GM21529 (cell line): ENCODE results near the gene DDX4.

Experiments
- ATAC-seq: cut with Tn5 transposase; IDR thresholded peaks from one replicate; pipeline ENCODE4 v1.9.1; 2021; ENCODE audit not compliant: unreplicated experiment

DDX4 gene

DNA sequence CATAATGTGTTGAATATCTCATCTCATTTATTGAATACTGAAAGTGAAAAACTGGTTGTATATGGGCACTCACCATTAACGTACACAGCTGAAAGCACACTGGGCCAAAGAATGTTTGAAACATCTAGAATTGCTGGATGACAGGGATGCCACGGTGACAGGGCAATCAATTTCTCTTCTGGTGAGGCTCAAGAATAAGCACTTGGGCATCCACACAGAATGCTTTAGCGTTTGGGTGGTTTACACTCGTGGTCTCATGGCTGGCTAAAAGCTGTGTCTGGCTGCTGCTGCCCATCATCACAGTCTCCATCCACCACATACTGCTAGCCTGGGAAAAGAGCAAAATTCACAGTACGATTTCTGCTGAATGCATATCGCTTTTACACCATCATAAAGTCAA is 82.6 kb downstream of the DDX4 start:
- ATAC-seq: no peak

DNA sequence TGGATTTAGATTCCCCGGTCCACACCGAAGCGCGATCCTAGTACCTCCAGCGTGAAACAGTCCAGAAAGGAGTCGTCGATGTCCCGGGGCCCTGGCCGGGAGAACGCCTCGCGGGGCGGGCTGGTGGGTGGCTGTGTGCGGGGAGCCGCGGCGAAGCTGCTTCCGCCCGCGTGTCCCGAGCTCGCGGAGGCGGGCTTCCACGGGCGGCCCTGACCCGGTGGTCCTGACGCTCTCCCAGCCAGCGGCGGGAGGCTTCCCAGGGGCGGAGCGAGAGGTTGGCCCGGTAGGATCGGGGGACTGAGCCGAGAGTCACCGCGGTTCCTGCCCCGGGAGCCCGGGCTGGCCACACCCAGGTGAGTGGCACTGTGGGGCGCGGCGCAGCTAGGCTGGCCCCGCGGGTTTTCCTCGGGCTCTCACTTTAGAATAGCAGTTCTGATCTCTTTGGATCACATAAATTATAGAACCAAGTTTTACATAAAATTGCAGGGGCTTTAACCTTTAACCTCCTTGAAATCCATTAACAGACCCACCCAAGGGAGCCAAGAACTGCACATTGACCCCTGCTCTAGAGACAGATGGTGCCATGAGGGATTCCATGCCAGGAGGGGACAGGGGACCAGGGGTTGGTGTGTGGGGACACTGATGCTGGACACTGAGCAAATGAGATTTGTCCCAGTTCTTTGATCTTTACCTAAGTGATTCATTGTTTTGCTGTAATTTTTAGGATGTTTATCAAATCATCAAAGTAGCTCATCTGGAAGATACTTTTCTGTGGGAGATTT is 84.1 kb downstream of the DDX4 start:
- no peak for ATAC-seq

DNA sequence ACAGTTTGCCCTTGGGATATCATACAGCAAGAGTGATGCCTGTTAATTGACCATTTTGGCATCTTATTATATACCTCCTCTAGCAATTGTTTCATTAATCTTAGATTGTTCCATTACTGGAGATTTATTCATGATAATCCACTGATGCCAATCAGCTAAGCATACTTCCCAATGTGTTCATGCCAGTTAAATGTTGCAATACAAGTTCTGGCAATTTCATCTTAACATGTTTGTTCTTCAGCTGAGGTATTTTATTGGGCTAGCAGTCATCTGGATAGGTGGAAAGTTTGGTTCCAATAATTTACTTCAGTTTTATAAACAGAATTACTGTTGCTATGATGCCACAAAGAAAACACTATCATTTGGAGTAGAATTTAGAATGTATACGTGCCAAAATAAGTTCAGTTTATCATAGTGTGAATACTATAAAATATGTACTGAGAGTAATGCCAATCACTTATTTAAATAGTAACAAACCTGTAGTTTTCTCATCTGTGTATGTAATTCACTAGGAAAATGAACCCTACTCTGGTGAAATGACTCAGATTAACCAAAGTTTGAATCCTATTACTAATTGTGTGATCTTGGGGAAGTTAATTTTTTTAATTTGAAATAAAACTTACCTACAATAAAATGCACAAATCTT is 85.4 kb downstream of the DDX4 start:
- no peak for ATAC-seq

DNA sequence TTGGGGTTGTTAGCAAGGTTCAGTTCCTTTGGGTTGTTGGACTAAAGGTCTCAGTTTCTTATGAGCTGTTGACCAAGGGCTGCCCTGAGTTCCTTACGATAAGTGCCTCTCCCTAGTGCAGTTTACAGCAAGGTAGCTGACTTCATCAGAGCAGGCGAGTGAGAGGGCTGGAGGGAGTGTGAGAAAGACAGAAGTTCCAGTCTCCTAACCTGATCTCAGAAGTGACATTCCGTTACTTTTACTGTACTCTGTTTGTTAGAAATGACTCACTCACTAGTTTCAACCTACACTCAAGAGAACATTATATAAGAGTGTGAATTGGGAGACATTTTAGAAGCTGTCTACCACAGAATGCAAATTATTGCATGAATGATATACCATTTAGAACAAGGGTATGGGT is 92.1 kb downstream of the DDX4 start:
- ATAC-seq: no peak

DNA sequence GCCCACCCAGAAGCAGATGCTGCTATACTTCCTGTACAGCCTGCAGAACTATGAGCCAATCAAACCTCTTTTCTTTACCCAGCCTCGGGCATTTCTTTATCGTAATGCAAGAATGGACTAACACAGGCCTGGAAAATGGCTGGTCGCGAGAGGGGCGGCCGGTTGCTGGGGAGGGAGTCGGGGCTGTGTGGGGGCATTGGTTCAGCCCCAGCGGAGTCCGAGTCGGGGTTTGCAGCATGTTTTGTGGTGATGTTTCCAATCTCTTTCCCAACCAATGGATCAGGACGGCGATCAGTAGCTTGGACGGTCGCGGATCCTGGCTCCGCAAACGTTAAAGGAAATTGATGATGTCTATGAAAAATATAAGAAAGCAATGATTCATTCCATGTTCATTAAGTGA is 94.6 kb downstream of the DDX4 start:
- no peak for ATAC-seq

DNA sequence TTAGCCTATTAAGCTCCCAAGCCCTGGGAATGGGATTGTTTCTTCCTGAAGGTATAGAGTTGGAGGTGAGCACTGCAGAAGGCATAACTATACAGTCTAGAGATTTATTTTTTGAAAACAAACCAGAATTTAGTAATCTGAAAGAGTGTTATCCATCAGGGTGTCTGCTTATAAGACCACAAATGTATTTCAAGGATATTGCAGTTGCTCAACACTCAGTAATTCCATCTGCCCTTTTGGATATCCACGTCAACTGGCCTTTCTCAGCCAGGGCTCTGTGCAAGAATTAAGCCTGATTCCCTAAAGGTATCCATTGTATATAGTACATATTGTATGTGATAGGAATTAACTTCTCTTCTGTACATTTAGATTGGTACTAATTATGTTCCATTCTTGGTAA is 98.3 kb downstream of the DDX4 start:
- ATAC-seq: no peak

DNA sequence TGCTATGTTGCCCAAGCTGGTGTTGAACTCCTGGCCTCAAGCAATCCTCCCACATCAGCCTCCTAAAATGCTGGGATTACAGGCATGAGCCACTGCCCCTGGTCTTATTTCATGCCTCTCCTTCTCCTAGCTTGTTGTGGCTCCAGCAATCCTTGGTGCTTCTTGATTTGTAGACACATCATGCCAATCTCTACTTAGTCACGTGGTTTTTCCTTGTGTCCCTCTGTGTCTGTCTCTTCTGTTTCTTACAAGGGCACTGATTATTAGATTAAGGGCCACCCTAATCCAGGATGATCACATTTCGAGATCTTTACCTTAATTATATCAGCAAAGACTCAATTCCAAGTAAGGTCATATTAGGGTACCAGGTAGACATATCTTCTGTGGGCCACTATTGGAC is 104.1 kb downstream of the DDX4 start:
- ATAC-seq: no peak

DNA sequence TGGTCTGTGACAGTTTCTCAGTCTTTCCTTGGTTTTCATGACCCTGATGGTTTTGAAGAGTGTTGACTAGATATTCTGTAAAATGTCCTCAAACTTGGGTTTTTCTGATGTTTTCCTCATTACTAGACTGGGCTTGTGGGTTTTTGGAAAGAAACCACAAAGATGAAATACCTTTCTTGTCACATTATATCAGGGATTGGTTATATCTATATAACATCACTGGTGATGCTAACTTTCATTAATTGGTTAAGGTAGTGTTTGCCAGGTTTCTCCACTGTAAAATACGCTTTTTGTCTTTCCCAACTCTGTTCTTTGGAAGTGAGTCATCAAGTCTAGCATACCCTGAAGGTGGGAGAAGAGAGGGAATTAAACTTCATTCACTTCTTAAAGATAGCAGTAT is 110.0 kb downstream of the DDX4 start:
- ATAC-seq: no peak

DNA sequence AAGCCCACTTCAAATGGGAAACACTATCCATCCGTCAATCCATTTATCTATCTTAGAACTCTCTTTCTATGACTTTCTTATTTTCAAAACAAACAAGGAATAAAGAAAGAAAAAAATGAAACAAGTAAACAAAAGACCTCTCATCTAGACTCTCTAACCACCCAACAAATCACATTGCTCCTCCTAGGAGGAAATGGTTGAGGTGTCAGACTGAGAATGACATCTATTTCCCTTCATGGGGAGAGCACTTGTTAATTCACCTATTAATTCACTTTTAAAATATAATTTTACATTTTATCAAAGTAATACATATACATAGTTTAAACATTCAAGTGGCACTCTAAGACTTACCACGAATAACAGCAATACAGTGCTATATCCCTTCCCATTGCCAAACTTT is 110.9 kb downstream of the DDX4 start:
- ATAC-seq: no peak

DNA sequence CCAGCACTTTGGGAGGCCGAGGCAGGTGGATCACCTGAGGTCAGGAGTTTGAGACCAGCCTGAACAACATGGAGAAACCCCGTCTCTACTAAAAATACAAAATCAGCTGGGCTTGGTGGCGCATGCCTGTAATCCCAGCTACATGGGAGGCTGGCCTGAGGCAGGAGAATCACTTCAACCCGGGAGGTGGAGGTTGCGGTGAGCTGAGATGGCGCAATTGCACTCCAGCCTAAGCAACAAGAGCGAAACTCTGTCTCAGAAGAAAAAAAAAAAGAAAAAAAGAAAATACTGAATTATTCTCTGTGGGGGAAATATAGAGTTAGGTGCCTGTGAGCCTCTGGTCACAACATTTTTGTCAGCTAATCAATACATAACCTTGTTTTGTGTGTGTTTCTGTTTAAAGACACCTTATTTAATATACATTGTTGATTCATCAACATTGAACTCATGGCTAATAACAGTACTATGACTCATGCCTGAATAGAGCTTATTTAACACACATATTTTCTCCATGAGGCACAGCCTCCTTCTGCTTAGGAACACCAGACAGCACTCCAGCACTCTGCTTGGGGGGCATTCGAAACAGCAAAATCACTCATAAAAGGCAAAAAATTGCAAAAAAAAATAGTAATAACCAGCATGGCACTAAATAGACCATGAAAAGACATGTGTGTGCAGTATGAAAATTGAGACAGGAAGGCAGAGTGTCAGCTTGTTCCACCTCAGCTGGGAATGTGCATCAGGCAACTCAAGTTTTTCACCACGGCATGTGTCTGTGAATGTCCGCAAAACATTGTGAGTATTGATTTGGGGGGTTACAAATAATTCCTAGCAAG is 113.2 kb downstream of the DDX4 start, which contains the start of gene IL31RA:
TSS of gene IL31RA (plus strand) at position 519 of the 836 bp plus-strand sequence. CDS start at position 733, 214 bp downstream.
- ATAC-seq: no peak

DNA sequence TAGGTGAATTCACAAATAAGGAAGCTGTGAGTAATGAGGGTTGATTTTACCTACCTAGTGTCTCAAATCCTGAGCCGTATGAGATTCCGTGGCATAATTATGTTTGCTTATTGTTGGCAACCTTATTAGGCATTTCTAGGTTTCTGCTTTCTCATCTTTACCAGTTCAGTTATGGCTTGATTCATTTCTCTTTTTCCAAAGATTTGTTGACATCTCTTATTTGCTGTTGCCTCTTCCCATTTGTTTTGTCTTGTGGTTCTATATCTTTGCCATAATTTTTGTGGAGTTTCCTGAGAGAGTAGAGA is 113.8 kb downstream of the DDX4 start:
- ATAC-seq: no peak

DNA sequence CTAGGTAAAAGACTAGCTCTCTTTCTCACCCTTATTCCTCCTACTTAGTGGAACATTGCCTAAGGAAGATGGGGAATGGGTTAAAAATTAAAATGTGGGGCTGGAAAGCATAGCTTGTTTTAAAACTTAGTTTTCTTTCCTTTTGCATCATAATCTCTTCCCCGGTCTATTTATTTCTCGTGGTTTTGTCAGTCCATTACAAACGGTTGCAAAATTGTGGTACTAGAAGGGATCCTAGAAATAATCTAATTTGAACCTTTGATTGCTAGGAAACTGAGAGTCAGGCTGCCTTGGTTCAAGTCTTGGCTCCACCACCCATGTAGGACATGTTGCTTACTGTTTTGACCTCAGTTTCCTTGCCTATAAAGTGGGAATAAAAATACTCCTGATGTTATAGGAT is 114.6 kb downstream of the DDX4 start:
- no peak for ATAC-seq

DNA sequence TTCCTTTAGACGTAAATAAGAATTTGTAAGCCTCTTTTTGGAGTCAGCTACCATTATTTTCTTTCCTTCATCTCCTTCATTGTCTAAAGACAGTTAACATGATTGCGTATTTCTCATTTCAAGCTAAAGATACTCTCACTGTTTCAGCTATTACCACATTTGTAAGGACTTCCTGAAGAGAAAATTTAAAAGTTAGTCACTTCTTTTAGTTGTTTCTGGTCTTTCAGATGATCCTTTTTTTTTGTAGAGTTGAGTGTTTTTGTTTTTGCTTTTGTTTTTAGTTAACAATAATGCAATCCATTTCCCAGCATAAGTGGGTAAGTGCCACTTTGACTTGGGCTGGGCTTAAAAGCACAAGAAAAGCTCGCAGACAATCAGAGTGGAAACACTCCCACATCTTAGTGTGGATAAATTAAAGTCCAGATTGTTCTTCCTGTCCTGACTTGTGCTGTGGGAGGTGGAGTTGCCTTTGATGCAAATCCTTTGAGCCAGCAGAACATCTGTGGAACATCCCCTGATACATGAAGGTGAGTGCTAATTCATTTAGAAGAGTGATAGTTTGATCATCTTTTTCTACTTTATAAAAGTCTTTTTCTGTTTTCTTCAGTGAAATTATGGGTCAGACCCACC is 115.3 kb downstream of the DDX4 start:
- ATAC-seq: no peak

DNA sequence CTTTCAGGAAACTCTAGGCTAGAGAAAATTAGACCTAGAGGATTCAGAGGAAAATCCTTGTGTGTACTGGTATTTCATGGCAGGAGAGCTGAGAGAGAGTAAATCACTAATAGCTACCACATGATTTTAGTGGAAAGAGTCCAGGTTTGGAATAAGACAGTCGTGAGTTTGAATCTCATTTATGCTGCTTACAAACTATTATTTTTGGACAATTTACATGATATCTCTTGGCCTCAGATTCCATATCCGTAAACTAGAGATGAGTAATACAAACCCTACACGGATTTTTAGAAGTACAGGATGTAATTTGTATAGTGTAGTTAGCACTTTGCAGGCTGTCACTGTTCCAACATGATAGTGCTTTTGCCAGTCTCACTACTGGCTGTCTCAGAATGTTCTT is 116.0 kb downstream of the DDX4 start:
- ATAC-seq: no peak

DNA sequence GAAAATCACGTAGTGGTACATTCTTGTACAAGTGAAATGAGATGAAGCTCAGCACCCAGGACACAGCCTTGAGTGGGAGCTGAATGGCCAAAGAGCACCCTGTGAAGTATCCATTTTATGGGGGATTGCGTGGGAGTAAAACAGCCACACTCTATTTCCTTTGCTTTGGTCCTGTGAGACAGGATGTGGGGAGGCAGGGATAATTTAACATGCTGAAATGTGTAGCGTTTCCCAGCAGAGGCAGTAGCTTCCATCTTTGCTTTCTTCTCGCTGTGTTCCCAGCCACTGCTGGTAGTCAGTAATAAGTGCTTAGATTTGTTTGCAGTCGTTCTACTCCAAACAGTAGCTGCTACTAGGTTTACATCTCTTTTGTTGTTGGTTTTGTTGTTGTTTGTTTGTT is 117.6 kb downstream of the DDX4 start:
- ATAC-seq: no peak

DNA sequence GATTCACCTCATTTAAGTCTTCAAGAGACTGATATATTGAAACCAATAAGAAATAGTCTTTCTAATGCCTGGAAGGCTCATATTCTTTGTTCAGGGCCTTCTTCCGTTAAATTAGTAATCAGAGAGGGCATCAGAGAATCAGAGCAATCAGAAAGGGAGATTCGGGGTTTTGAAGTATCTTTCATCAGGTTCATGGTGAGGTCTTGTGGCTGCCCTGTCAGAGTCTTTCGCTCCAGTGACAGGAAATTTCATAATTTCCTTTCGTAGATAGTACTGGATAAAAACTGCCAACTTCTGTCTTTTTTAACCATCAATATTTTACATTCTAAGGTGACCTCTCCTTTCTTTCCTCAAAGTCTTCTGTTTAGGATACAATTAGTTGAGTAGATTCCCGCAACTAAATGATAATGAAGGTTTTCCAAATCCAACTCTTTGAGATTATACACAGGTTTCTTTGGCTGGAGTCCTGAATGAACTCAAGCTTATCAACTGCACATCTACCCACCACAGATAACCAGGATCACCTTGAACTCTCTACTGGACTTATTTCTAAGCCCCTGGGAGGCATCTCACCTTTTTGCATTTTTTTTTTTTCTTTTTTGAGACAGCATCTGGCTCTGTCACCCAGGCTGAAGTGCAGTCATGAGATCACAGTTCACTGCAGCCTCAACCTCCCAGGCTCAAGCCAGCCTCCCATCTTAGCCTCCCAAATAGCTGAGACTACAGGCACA is 118.8 kb downstream of the DDX4 start:
- ATAC-seq: no peak

DNA sequence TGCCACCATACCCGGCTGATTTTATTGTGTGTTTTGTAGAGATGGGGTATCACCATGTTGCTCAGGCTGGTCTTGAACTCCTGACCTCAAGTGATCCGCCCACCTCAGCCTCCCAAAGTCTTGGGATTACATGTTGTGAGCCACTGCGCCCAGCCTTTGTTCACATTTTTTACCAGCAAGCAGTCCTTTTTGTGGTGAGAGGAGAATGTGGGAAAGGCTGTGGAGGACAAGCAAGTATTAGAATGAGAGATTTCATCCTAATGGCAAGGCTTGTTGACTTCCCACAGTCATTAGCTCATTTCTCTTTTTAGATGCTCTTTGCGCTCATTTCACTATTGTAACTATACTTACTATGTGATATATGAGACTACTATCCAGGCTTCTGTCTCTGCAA is 119.4 kb downstream of the DDX4 start:
- no peak for ATAC-seq

DNA sequence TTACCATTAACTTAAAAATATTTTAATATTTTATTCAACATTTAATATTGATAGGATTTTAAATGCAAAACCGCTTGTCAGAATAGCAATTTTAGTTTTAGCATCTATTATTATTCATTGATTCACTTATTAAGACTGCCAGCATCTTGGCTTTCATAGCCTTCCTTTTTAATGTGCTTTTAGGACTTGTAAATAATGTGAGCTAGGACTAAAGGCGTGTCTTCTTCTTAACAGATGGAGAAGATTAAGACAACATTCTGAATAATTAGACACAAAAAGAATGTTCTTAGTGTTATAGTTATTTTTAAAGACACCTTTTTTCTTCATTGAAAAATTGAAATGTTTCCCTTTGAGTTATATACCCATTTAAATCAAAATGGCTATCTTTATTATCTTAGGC is 120.2 kb downstream of the DDX4 start:
- ATAC-seq: no peak

DNA sequence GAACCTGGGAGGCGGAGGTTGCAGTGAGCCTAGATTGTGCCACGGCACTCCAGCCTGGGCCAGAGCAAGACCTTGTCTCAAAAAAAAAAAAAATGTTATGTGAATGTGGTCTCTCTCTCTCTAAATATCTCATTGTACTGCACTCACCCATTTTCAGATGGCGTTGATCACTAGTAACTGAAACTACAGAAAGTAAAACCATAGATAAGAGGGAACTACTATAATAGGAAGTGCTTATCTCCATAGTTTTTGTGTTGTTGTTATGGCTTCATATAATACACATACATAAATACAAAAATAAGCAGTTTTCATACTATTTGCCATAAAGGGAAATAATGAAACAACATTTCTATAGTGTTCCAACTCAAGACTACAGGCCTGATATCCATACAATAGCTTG is 122.4 kb downstream of the DDX4 start:
- ATAC-seq: no peak

DNA sequence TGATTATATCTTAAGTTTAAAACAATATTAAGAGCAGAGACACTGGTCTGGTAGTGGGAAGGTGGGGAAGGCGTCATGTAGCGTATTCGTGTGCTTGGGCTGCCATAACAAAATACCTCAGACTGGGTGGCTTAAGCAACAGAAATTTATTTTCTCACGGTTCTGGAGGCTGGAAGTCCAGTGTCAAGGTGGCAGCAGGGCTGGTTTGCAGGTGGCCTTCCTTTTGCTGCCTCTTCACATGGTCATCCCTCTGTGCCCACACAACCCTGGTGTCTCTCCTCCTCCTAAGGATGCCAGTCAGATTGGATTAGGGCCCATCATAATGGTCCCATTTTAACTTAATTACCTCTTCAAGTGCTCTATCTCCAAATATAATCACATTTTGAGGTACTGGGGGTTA is 122.8 kb downstream of the DDX4 start:
- no peak for ATAC-seq
